Epidermal melanocyte (primary cell): Measurements from ENCODE around the gene GCLC.

Experiments used
- DNase-seq: peaks from one replicate; pipeline ENCODE4 v3.0.0; 2011; ENCODE audit warnings: low spot score; ENCODE audit not compliant: insufficient read length

Gene GCLC

GRCh38 chr6:53458105-53458866 is 86.6 kb downstream of the GCLC start:
- DNase-seq = no peak

- DNase-seq = no peak
These were observed 88.1 kb downstream of the GCLC start for GRCh38 chr6:53456809-53457208.

- no peak for DNase-seq
These were observed 89.2 kb downstream of the GCLC start for GRCh38 chr6:53455678-53456077.

GRCh38 chr6:53451165-53451564 is 93.7 kb downstream of the GCLC start:
- DNase-seq = no peak

GRCh38 chr6:53447865-53448264 is 97.0 kb downstream of the GCLC start:
- DNase-seq = no peak
